NCI-H128 (cell line): ENCODE measurements around the gene PDCD11.

Experiments used
- DNase-seq: peaks from one replicate; lab custom pipeline; 2025; ENCODE audit not compliant: unreplicated experiment; lab: John Stamatoyannopoulos, UW

The PDCD11 gene

GRCh38 chr10:103448746-103449145, 52.3 kb downstream of the PDCD11 start:
- DNase-seq: no peak

DNA sequence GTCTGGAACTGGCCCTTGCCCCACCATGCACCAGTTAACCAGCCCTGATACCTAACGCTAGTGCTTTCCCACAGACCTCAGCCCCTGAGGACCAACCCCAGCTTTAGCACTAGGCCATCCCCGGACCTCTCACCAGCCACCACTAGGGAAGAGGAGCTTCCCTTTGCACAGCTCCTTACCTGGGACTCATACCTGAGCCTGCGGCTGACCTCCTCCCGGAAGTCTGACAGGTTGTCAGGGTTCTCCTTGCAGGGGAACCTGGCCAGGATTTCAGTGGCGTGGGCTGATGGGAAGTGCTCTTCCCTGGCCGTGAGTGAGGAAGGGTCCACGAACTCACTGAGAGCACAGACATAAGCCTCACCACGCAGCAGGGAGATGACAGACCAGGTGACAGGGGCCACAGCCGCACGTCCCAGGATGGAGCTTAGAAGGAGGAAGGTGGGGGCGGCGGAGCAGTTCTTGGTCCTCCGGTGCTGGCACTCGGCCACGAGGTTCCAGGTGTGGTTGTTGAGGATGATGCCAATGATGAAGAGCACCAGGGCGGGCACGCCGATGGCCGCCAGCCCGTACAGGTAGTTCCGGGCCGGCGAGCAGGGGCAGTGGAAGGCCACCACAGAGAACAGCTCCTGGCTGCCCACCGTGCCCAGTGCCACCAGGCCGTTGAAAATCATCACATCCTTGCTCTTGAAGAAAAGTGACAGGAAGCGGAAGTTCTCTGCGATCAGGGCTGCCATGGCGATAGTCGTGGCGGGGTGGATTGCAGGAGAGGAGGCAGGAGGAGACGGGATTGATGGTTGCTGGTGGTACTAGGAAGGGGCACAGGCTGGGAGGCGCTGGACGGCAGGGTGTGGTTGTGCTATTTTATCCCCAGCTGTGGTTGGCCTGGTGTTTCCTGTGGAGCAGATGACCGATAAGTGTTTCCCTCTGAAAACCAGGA, 53.0 kb downstream of the PDCD11 start:
- no peak for DNase-seq

DNA sequence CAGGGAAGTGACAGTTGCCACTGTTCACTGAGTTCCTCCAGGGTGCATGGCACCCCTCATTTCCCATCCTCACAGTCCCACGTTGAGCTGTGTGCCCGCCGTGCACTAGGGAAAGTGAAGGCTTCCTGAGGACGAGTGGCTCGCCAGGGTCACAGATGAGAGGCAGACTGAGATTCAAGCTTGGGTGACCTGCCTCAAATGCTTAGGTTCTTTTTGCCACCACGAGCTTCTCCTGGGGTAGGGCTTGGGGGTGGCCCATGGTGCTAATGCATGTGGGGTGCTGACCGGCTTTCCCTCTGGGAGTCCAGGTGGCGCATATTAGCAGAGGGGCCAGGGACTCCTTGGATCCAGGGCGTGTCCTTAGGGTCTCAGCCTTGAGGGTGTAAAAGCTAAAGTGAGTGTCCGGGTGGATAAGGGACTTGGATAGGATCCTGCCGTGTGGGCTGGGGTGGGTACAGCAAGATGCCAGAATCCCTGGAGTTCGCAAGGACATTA, 53.8 kb downstream of the PDCD11 start:
- no peak for DNase-seq

DNA sequence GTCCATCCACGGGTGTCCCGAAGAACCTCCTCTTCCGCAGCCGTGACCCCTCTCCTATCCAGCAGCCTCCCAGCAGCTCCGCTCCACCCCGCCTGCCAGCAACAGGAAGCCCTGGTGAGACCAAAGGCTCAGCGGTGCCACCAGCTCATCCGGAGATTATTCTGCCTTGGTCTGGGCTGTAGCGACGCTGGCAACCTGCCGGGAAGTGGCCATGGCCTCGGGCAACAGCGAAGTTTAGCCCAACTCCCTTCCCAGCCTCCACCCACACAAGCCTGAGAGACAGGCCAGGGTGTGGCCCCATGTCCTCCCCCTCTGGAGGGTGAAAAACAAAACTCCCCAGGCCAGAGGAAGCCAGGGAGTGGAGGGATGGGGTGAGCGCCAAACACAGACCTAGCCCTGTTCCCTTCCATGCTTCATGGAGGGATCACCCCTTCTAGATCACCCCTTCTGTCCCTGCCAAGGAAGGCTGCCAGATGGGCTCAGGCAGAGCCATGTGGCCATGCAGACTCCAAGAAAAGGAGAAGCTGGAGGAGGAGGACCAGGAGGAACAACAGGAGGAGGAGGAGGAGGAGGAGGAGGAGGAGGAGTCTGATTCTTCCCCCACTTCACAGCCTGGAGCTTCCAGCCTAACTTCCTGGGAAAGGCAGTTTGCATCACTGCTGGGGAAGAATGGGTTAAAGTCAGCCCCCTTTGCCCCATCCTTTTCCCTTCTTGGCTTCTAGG, 54.8 kb downstream of the PDCD11 start:
- DNase-seq: no peak

DNA sequence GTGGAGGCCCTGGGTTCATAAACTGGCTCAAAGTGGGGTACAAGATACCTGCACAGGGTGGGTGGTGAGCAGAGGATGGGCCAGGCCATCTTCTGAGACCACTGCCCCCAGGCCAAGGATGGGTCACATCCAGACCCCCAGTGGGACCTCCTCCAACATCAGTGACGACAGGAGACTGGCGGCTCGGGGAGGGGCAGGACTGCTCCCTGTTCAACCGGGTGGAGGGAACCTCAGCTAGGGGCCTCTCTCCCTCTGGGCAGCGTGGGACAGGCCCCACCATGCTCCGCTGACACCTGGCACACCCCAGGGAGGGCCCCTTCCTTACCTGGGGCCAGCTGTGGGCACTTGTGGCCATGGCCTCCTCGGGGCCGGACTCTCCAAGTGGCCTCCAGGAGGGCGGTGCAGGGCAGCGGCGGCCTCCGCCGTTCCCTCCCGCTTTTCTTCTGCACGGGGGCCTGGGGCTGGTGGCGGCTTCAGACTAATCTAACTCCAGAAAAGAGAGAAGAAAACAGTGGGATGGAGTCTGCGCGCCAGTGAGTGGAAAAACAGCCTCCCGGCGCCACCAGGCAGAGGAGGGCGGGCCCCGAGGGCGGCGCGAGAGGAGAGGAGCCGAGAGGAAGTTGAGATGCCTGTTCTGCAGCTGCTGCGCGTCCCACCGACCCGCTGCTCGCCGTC, 55.5 kb downstream of the PDCD11 start, which contains the start of gene CALHM2:
TSS of gene CALHM2 (minus strand) at position 540 of the 675 bp plus-strand sequence. CDS start 2,429 bp downstream, outside the sequence.
- DNase-seq: no peak

DNA sequence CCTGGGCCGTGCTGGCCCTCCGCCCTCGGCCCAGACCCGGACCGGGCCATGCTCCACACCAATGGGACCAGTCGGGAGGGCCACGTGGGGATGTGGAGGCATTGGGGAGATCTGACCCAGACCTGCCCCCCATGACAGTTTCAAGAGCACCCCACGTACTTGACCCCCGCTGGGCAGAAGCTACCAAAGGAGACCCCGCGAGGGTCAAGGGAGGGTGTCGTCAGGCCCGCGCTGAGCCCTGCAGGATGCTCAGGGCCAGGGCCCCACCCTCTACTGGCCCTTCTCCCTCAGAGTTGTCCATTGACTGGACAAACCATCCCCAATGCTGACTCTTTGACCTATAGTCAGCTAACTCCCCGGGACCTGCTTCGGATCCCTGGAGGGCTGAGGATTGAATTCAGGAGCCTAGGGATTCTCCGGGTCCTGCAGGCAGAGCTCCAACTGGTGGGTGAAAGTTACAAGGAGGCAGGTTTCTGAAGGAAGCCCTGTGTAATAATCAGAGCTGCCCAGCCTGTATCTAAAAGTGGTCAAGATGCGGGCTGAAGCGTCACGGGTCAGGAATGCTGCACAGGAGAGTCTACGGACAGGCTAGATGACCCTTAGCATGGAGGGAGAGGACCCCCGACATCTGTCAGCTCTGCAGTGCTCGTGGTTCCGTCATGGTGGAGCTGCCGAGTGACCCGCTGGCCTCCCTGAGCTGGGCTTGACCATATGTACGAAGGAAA, 56.2 kb downstream of the PDCD11 start:
- no peak for DNase-seq

DNA sequence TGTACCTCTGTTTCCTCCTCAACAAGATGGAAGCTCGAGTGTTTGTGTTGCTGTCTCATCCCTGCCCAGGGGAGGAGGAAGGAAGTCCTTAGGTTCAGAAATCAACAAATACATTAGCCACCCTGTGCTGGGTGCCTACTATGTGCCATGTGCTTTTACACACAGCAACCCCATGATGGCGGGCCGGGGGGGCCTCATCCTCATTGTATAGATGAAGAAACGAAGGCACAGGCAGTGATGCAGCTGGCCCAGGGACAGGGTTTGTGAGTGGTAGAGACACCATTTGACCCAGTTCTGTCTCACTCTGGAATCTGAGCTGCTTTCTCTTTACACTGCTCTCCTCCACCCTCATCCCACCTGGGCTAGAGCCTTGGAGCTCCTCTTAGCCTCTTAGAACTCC, 57.6 kb downstream of the PDCD11 start:
- no peak for DNase-seq

DNA sequence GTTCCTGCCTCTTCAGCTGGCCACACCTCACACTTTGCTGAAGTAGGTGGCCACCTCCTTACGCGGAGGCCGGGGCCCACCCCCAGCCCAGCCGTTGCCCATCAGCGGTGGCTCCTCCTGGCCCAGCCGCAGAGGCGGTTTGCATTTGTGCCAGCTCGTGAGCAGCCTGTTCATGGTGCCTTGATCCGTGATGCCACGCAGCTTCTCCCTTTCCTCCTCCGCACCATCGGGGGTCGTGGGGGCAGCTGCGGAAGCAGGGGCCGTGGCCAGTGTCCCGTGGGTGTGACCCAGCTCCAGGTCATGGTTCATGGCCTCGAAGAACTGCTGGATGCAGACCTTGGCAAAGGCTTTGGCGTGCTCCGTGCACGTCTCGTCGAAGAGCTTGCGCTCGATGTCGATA, 58.8 kb downstream of the PDCD11 start:
- DNase-seq: no peak

DNA sequence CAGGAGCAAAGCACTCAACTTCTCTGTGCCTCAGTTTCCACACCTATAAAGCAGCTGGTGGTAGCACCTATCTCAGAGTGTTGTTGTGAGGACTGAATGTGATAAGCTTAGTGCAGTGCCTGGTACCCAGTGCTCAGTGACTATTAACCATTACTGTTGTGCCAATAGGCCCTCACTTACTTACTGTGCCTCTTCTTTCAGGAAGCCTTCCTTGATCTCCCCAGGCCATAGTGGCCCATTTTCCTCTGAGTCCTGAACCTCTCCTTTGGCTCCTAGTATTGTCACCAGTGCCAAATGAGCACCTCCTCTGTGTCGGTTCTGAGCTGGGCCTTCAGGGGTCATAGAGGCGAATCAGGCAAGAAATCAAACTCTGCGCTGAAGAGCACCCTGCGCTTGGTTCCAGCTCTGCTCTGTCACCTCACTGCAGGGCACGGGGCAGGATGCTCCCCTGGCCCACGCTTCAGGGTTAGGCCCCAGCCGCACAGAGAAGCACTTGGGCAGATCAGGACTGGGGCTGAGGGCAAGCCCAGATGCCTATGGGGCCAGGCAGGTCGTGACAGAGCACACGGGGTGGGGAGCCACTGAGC, 59.7 kb downstream of the PDCD11 start:
- DNase-seq: no peak

- no peak for DNase-seq
Observed at GRCh38 chr10:103457176-103457712, 60.8 kb downstream of the PDCD11 start.

- DNase-seq: no peak
Observed at GRCh38 chr10:103457896-103458583, 61.6 kb downstream of the PDCD11 start.

DNA sequence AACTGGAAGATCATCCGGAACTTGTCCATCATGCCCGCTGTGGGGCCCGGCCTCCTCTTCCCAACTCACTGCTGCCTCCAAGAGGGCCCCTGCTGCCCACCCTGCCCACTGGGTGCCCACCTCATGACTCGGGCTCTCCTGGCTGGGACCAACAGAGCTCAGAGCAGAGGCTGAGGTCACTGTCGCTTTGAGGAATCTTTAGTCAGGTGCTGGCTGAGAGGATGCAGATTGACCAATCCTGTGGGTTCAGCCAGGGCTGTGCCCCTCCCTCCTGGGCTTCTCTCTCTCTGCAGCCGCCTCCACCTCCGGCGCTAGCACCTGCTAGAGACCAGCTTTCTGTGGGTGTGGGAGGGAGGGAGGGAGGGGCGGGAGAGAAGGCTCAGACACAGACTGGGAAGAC, 62.3 kb downstream of the PDCD11 start, which contains the start of gene CALHM1:
TSS of gene CALHM1 (minus strand) at position 181 of the 400 bp plus-strand sequence. CDS start at position 32, 149 bp downstream.
- no peak for DNase-seq

DNA sequence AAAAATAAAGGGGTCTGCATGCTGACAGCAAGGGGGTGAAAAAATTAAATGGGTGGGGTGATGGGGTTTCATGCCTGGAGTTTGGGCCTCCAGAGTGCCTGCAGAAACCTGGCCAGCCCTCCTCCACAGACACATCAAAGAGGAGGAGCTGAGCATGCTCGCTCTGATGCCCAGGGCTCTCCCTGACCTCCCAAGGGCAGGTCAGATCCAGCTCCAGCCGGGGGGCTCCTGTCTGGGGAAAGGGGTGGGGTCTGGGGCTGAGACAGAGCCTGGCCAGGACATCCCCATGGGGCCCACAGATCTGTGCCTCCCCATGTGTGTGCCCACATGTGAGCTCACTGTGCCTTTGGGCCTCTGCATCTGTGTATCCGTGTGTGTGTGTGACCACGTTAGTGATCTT, 63.2 kb downstream of the PDCD11 start:
- DNase-seq: no peak

GRCh38 chr10:103463499-103463898, 67.1 kb downstream of the PDCD11 start:
- DNase-seq: no peak

GRCh38 chr10:103465411-103466179, 69.2 kb downstream of the PDCD11 start:
- no peak for DNase-seq

DNA sequence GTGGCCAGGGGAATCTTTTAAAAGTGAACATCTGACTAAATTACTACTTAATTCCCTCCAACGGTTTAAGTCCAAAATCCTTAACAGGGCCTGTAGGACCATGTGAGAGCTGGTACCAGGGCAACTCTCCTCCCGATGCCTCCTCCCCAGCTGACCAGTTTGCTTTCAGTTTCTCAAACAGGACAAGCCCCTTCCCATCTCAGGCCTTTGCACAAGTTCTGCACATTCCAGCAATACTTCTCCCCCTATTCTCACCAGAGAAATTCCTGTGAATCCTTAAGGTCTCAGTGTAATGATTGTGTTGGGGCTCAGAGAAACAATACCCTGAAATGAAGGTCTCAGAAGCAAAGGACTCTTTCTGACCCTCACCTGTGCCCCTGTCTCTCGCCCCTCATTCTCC, 70.3 kb downstream of the PDCD11 start:
- DNase-seq: no peak

DNA sequence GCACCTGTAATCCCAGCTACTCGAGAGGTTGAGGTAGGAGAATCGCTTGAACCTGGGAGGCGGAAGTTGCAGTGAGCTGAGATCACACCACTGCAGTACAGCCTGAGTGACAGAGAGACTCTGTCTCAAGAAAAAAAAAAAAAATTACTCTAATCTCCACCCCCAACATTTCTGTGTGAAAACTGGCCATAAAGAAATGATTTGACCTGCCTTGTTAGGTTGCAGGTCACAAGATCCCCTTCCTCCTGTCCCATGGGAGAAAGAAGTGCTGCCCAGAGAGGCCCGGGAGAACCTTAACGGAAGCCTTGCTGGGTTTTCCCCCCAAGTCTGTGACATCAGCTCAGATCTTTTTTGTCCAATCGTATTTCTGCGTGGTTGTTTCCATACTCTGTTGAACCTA, 71.0 kb downstream of the PDCD11 start:
- DNase-seq: no peak

DNA sequence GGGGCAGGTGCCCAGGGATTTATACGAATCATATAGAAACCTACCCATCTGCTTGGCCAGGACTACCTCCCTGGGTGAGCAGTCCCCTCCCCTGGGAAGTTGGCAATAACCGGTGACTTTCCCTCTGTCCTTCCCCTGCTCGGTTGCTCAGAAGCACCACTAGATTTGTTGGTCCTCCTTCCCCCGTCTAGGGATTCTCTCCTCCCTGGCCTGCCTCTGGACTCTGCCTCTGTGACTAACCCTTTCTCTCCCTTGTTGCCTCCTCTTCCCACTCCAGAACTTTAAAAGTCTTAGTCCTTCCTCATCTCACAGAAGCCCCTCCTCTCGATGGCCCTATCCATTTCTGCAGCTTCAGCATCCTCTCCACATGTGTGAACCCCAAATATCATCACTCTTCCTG, 72.8 kb downstream of the PDCD11 start:
- DNase-seq: no peak
